ENCODE results near the gene ENOPH1.

DNA sequence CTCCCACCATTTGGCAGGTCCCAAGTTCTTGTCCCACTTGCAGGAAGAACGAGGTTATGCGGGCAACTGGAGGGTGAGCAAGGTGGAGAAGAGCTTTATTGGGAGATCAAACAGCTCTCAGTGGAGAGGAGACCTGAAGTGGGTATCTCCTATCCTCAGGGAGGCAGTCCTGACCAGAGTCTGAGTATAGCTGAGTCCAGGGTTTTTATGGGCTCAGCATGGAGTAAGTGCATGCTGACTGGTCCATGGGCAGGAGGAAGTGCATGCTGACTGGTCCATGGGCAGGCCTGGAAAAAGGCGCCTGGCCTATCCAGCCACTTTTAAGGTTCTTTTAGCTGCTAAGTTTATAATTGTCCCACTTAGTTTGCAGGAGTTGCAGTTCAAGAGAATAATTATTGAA is 49.2 kb upstream of the ENOPH1 start:
- TF ChIP-seq, protein P1, sequence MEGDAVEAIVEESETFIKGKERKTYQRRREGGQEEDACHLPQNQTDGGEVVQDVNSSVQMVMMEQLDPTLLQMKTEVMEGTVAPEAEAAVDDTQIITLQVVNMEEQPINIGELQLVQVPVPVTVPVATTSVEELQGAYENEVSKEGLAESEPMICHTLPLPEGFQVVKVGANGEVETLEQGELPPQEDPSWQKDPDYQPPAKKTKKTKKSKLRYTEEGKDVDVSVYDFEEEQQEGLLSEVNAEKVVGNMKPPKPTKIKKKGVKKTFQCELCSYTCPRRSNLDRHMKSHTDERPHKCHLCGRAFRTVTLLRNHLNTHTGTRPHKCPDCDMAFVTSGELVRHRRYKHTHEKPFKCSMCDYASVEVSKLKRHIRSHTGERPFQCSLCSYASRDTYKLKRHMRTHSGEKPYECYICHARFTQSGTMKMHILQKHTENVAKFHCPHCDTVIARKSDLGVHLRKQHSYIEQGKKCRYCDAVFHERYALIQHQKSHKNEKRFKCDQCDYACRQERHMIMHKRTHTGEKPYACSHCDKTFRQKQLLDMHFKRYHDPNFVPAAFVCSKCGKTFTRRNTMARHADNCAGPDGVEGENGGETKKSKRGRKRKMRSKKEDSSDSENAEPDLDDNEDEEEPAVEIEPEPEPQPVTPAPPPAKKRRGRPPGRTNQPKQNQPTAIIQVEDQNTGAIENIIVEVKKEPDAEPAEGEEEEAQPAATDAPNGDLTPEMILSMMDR (conservative IDR thresholded peaks at IDR 0.05 in 1 of 2, IDR thresholded peaks at IDR 0.05 in 1 of 2; ENCODE audit: extremely low read depth in 1 of 2, insufficient read depth in 1 of 2, low read depth in 1 of 2, low read length in 2 of 2), result no peak
- no peak for TF ChIP-seq EZH2 (IDR thresholded peaks at IDR 0.05; ENCODE audit: borderline replicate concordance, low read length)
